Upper lobe of left lung (tissue), 6 donors: ENCODE measurements around the gene SLC26A1. TPM values are rescaled to one million over a fixed set of nuclear protein-coding genes. Genes with fewer than 3 reads are reported as not detected.

ENCODE experiments used
- ATAC-seq, 2 donors: fragments of 200-7000 bp; cut with Tn5 transposase; one replicate each; pipeline ENCODE4 v1.9.1; 2022; ENCODE audit warnings: mild to moderate bottlenecking in 2 of 2, moderate library complexity in 2 of 2; ENCODE audit not compliant: low FRiP score in 2 of 2
- DNase-seq, 2 donors: peaks; one replicate each; pipeline ENCODE4 v3.0.0-alpha.2; 2019 to 2020
- H3K27ac ChIP-seq, 4 donors: fragments of 200-600 bp; sonication (generic); one replicate each; pipeline ENCODE4 v1.5.1; 2016 to 2019
- H3K27me3 ChIP-seq, 4 donors: fragments of 200-600 bp; sonication (generic); one replicate each; pipeline ENCODE4 v1.5.1; 2017 to 2019
- H3K36me3 ChIP-seq, 4 donors: fragments of 200-600 bp; sonication (generic); one replicate each; pipeline ENCODE4 v1.5.1; 2016 to 2019
- H3K4me1 ChIP-seq, 4 donors: fragments of 200-600 bp; sonication (generic); one replicate each; pipeline ENCODE4 v1.5.1; 2018 to 2019
- H3K4me3 ChIP-seq, 4 donors: fragments of 200-600 bp; sonication (generic); one replicate each; pipeline ENCODE4 v1.5.1; 2017 to 2019; ENCODE audit warnings: mild to moderate bottlenecking in 2 of 4, moderate library complexity in 1 of 4
- H3K9me3 ChIP-seq, 4 donors: fragments of 200-600 bp; sonication (generic); one replicate each; pipeline ENCODE4 v1.5.1; 2018 to 2019
- CTCF ChIP-seq, 6 experiments: fragments of 450-650 bp in 4 of 6; fragments of 200-600 bp in 2 of 6; sonication (generic) in 2 of 6; IDR thresholded peaks; one replicate each; pipeline ENCODE4 v1.5.1; 2016 to 2019; ENCODE audit warnings: antibody characterized with exemption in 6 of 6
- EP300 ChIP-seq, 4 donors: sonication (generic); formaldehyde crosslinking; IDR thresholded peaks; one replicate each; pipeline ENCODE4 v1.5.1; 2017; ENCODE audit warnings: antibody characterized with exemption in 4 of 4, control low read depth in 2 of 4
- POLR2A ChIP-seq, 4 donors: fragments of 450-650 bp; IDR thresholded peaks; one replicate each; pipeline ENCODE4 v1.5.1; 2016 to 2017; ENCODE audit warnings: antibody characterized with exemption in 4 of 4, mild to moderate bottlenecking in 2 of 4
- POLR2AphosphoS5 ChIP-seq, 2 donors: sonication (generic); formaldehyde crosslinking; IDR thresholded peaks; one replicate each; pipeline ENCODE4 v1.5.1; 2017; ENCODE audit warnings: antibody characterized with exemption in 2 of 2
- WGBS, 2 donors: methylation state at CpG; one replicate each; pipeline ENCODE4 v1.1.5; 2017 to 2018; 5-methylcytosine and 5-hydroxymethylcytosine counted together
- total RNA-seq, 6 donors: library from RNA; depleted of rRNA in 4 of 6; stranded (reverse); fragments of >200 nt in 4 of 6; gene quantifications; one replicate each; pipeline versions ENCODE4 v1.1.0 to v1.2.1, GENCODE V29; 2016 to 2021
- donor health status: DM: no; HTN: no; CAD: no; lungs with moderate emphysema.
- donor health status: DM: no; HTN: yes; CAD: no; lungs with severe emphysema.

Gene SLC26A1
- total RNA-seq, 6 donors from 2014 or later: 0.39 to 2.1 (median 0.68) TPM

DNA sequence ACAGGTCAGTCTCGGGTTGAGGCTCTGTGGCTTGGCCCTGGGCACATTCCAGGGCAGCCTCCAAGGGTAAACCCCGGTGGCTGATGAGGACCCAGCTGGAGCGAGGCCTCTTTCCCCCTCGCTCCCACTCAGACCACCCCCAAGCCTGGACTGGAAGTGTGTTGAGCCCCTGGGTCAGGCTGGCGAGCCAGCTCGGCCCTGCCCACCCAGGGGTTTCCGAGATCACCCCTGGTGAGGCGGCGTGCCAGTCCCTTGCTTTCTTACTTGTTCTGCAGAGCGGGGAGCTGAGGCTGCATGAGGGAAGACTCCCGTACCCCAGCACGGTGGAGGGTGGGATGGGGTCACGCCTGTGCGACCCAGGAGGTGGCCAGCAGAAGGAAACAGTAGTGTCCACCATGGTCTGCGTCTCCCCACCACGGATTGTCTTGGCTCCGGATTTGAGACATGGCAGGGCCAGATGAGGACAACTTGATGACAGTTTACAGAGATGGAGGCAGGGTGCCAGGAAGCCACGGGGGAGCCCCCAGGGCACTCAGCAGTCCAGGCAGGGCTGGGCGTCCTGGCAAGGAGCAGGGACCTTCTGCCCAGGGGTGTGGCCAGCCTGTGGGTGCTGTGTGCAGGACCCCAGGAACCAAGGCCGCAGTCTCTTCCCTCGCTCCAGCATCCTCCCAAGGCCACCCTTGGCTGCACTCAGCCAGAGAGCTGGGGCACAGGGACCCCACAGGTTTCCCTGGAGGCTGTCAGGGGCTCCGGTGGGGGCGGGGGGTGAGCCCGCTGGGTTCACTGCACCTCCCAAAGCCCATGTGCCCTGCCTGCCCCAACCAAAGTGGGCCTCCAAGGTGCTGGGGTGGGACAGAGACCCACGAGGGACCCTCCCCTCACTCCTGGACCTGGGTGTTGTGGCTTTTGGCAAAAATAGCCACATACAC is 11.6 kb upstream of the SLC26A1 start:
- no peak for ATAC-seq

GRCh38 chr4:1004071-1004418 is 10.8 kb upstream of the SLC26A1 start:
- Histone ChIP-seq H3K27ac (no peak overlapping the region), H3K4me1 (peaks cover 19 to 31% (median 23%) of the 10 kb centered on the region in 4 donors), H3K36me3 (no peaks in the 10 kb centered on the region), H3K27me3 (peaks cover 4 to 47% (median 30%) of the 10 kb centered on the region in 4 donors), H3K4me3 (no peak overlapping the region), H3K9me3 (no peaks in the 10 kb centered on the region)
- TF ChIP-seq EP300 (IDR thresholded peaks at IDR 0.05) (no peak), POLR2AphosphoS5 (IDR thresholded peaks at IDR 0.05) (no peak), POLR2A (IDR thresholded peaks at IDR 0.05) (no peak), CTCF (IDR thresholded peaks at IDR 0.05) (no peak)
- WGBS, 2 donors: 87 to 88% methylated on average over 6 to 9 of the region's 13 CpGs
- ATAC-seq: no peak
- no peak for DNase-seq

More for the DNA sequence above, 11.6 kb upstream of the SLC26A1 start:
- H3K36me3 ChIP-seq: no peaks in the 10 kb centered on the region
- TF ChIP-seq POLR2A (IDR thresholded peaks at IDR 0.05): no peak
- no peak for TF ChIP-seq POLR2AphosphoS5 (IDR thresholded peaks at IDR 0.05)
- no peak for TF ChIP-seq EP300 (IDR thresholded peaks at IDR 0.05)
- TF ChIP-seq CTCF (IDR thresholded peaks at IDR 0.05): no peak
- DNase-seq: peak in 1 of 2 donors; percentile 71
- H3K27me3 ChIP-seq: peaks cover 4 to 47% (median 30%) of the 10 kb centered on the region in 4 donors
- no peak overlapping the region for H3K4me3 ChIP-seq
- H3K9me3 ChIP-seq: no peaks in the 10 kb centered on the region
- no peak overlapping the region for H3K27ac ChIP-seq
- WGBS, 2 donors: 56 to 74% methylated on average over 9 to 23 of the region's 25 CpGs
- peaks cover 23 to 34% (median 25%) of the 10 kb centered on the region in 4 donors for H3K4me1 ChIP-seq

DNA sequence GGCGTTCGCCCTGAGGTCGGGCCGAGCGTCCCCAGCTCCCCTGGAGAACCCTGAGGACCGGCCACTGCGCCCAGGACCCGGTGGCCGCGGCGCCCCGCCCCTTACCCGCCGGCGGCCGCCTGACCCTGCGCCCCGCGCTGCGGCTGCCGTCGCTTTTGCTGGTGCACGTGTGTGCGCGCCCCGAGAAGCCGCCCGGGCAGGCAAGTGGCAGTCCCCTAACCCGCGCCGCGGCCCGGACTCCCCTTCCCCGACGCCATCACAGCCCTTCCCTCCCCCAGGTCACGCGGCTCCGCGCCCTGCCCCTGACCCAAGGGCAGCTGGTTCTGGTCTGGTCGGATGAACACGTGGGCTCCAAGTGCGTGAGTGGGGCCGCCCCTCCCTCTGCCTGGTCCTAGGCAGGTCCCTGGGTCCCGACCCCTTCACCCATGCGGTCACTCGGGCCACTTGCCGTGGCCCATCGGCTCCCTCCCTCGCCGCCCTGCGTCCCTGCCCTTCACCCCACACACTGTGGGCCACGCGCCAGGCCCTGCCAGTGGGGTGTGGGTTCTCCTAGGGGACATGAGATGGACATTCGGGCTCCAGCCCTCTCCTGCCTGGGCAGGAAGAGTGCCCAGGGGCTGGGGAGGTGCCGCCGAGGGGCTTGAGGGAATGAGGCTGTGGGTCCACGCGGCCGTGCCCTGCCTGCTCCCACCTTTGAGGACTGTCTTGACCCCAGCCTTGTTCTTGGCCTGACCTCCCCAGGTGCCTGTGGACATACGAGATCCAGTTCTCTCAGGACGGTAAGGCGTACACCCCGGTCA is 10.3 kb upstream of the SLC26A1 start:
- peak overlapping the region in 1 of 4 donors; percentile 9 for H3K4me3 ChIP-seq
- H3K4me1 ChIP-seq: peaks cover 16 to 26% (median 18%) of the 10 kb centered on the region in 4 donors
- H3K27ac ChIP-seq: no peak overlapping the region
- H3K9me3 ChIP-seq: no peaks in the 10 kb centered on the region
- WGBS, 2 donors: 17 to 44% methylated on average over 20 to 38 of the region's 63 CpGs
- peak; percentile 5 to 23 for ATAC-seq
- no peak for TF ChIP-seq POLR2A (IDR thresholded peaks at IDR 0.05)
- no peak for TF ChIP-seq EP300 (IDR thresholded peaks at IDR 0.05)
- no peak for TF ChIP-seq POLR2AphosphoS5 (IDR thresholded peaks at IDR 0.05)
- no peak for TF ChIP-seq CTCF (IDR thresholded peaks at IDR 0.05)
- H3K36me3 ChIP-seq: no peaks in the 10 kb centered on the region
- DNase-seq: peak in 1 of 2 donors; percentile 86
- H3K27me3 ChIP-seq: peaks cover 4 to 43% (median 27%) of the 10 kb centered on the region in 4 donors

- TF ChIP-seq POLR2A (IDR thresholded peaks at IDR 0.05) (no peak), POLR2AphosphoS5 (IDR thresholded peaks at IDR 0.05) (no peak), CTCF (IDR thresholded peaks at IDR 0.05) (no peak), EP300 (IDR thresholded peaks at IDR 0.05) (no peak)
- Histone ChIP-seq H3K36me3 (no peaks in the 10 kb centered on the region), H3K4me1 (peaks cover 21 to 32% (median 23%) of the 10 kb centered on the region in 4 donors), H3K27me3 (peaks cover 4 to 47% (median 31%) of the 10 kb centered on the region in 4 donors), H3K4me3 (peak overlapping the region in 1 of 4 donors; percentile 9), H3K27ac (no peak overlapping the region), H3K9me3 (no peaks in the 10 kb centered on the region)
- WGBS, 2 donors: 3% methylated on average over 8 of the region's 75 CpGs; no CpG with 5 or more reads in 1 of the 2 donors
- ATAC-seq (no peak), DNase-seq (peak in 1 of 2 donors; percentile 84)
Measured at GRCh38 chr4:1002631-1003251, 9.5 kb upstream of the SLC26A1 start.
